ENCODE measurements around the gene TMEM51. TPM values are rescaled to one million over a fixed set of nuclear protein-coding genes. Genes with fewer than 3 reads are reported as not detected.

The TMEM51 gene
- total RNA-seq, 1 experiment from 2014 or later, result 10.4 TPM

DNA sequence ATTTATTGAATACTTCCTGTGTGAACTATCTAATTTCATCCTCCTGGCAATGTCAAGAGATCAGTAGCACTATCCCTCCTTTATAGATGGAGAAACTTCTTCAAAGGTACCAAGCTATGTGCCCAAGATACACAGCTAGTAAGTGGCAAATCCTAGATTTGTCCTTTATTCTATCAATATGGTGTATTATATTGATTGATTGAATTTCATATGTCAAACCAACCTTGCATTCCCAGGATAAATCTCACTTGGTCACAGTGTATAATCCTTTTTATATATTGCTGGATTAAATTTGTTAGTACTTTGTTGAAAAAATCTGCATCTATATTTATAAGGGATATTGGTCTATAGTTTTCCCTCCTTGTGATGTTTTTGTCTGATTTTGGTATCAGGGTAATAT is 48.8 kb upstream of the TMEM51 start:
- ChIA-PET CTCF (interaction anchor here (0.8 kb wide), 1 partner anchor 14 kb away, joined by 3 read pairs; no protein-coding TSS in a partner anchor), POLR2A (interaction anchor here (0.7 kb wide), 1 partner anchor 199 kb away, joined by 3 read pairs; no protein-coding TSS in a partner anchor)
- peaks cover 24% of the 10 kb centered on the region for H3K27me3 Mint-ChIP-seq (ENCODE audit: low read depth)
- H3K36me3 Mint-ChIP-seq, result no peaks in the 10 kb centered on the region
- H3K27ac Mint-ChIP-seq, result no peak overlapping the region
- no peak for DNase-seq (ENCODE audit: low spot score)
- ATAC-seq, result no peak
- no peaks in the 10 kb centered on the region for H3K9me3 Mint-ChIP-seq
- no peak overlapping the region for H3K4me3 Mint-ChIP-seq
- TF ChIP-seq RORB (CRISPR knock-in tag; IDR thresholded peaks at IDR 0.05) (no peak), ZNF423 (CRISPR knock-in tag; IDR thresholded peaks at IDR 0.05) (no peak), NR1H2 (CRISPR knock-in tag; IDR thresholded peaks at IDR 0.05) (no peak), ELF4 (CRISPR knock-in tag; IDR thresholded peaks at IDR 0.05; ENCODE audit: low read depth) (no peak), JAZF1 (CRISPR knock-in tag; IDR thresholded peaks at IDR 0.05) (no peak), ZNF219 (CRISPR knock-in tag; IDR thresholded peaks at IDR 0.05; ENCODE audit: borderline replicate concordance) (no peak), FOXJ3 (CRISPR knock-in tag; IDR thresholded peaks at IDR 0.05; ENCODE audit: borderline replicate concordance) (no peak), NFATC4 (CRISPR knock-in tag; IDR thresholded peaks at IDR 0.05) (no peak), HMGA2 (CRISPR knock-in tag; IDR thresholded peaks at IDR 0.05) (no peak), SOX15 (CRISPR knock-in tag; IDR thresholded peaks at IDR 0.05) (no peak), ZNF138 (CRISPR knock-in tag; conservative IDR thresholded peaks at IDR 0.05) (no peak), SMAD4 (CRISPR knock-in tag; IDR thresholded peaks at IDR 0.05) (no peak)
- TF ChIP-seq, protein P1, sequence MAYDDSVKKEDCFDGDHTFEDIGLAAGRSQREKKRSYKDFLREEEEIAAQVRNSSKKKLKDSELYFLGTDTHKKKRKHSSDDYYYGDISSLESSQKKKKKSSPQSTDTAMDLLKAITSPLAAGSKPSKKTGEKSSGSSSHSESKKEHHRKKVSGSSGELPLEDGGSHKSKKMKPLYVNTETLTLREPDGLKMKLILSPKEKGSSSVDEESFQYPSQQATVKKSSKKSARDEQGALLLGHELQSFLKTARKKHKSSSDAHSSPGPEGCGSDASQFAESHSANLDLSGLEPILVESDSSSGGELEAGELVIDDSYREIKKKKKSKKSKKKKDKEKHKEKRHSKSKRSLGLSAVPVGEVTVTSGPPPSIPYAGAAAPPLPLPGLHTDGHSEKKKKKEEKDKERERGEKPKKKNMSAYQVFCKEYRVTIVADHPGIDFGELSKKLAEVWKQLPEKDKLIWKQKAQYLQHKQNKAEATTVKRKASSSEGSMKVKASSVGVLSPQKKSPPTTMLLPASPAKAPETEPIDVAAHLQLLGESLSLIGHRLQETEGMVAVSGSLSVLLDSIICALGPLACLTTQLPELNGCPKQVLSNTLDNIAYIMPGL (CRISPR knock-in tag; IDR thresholded peaks at IDR 0.05), result no peak
- TF ChIP-seq, protein P2, sequence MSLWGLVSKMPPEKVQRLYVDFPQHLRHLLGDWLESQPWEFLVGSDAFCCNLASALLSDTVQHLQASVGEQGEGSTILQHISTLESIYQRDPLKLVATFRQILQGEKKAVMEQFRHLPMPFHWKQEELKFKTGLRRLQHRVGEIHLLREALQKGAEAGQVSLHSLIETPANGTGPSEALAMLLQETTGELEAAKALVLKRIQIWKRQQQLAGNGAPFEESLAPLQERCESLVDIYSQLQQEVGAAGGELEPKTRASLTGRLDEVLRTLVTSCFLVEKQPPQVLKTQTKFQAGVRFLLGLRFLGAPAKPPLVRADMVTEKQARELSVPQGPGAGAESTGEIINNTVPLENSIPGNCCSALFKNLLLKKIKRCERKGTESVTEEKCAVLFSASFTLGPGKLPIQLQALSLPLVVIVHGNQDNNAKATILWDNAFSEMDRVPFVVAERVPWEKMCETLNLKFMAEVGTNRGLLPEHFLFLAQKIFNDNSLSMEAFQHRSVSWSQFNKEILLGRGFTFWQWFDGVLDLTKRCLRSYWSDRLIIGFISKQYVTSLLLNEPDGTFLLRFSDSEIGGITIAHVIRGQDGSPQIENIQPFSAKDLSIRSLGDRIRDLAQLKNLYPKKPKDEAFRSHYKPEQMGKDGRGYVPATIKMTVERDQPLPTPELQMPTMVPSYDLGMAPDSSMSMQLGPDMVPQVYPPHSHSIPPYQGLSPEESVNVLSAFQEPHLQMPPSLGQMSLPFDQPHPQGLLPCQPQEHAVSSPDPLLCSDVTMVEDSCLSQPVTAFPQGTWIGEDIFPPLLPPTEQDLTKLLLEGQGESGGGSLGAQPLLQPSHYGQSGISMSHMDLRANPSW (CRISPR knock-in tag; conservative IDR thresholded peaks at IDR 0.05; ENCODE audit: low read depth), result no peak
- TF ChIP-seq, protein P3, sequence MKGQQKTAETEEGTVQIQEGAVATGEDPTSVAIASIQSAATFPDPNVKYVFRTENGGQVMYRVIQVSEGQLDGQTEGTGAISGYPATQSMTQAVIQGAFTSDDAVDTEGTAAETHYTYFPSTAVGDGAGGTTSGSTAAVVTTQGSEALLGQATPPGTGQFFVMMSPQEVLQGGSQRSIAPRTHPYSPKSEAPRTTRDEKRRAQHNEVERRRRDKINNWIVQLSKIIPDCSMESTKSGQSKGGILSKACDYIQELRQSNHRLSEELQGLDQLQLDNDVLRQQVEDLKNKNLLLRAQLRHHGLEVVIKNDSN (CRISPR knock-in tag; IDR thresholded peaks at IDR 0.05), result no peak
- TF ChIP-seq, protein P4, sequence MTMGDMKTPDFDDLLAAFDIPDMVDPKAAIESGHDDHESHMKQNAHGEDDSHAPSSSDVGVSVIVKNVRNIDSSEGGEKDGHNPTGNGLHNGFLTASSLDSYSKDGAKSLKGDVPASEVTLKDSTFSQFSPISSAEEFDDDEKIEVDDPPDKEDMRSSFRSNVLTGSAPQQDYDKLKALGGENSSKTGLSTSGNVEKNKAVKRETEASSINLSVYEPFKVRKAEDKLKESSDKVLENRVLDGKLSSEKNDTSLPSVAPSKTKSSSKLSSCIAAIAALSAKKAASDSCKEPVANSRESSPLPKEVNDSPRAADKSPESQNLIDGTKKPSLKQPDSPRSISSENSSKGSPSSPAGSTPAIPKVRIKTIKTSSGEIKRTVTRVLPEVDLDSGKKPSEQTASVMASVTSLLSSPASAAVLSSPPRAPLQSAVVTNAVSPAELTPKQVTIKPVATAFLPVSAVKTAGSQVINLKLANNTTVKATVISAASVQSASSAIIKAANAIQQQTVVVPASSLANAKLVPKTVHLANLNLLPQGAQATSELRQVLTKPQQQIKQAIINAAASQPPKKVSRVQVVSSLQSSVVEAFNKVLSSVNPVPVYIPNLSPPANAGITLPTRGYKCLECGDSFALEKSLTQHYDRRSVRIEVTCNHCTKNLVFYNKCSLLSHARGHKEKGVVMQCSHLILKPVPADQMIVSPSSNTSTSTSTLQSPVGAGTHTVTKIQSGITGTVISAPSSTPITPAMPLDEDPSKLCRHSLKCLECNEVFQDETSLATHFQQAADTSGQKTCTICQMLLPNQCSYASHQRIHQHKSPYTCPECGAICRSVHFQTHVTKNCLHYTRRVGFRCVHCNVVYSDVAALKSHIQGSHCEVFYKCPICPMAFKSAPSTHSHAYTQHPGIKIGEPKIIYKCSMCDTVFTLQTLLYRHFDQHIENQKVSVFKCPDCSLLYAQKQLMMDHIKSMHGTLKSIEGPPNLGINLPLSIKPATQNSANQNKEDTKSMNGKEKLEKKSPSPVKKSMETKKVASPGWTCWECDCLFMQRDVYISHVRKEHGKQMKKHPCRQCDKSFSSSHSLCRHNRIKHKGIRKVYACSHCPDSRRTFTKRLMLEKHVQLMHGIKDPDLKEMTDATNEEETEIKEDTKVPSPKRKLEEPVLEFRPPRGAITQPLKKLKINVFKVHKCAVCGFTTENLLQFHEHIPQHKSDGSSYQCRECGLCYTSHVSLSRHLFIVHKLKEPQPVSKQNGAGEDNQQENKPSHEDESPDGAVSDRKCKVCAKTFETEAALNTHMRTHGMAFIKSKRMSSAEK (CRISPR knock-in tag; IDR thresholded peaks at IDR 0.05; ENCODE audit: borderline replicate concordance), result no peak
- TF ChIP-seq, protein P5, sequence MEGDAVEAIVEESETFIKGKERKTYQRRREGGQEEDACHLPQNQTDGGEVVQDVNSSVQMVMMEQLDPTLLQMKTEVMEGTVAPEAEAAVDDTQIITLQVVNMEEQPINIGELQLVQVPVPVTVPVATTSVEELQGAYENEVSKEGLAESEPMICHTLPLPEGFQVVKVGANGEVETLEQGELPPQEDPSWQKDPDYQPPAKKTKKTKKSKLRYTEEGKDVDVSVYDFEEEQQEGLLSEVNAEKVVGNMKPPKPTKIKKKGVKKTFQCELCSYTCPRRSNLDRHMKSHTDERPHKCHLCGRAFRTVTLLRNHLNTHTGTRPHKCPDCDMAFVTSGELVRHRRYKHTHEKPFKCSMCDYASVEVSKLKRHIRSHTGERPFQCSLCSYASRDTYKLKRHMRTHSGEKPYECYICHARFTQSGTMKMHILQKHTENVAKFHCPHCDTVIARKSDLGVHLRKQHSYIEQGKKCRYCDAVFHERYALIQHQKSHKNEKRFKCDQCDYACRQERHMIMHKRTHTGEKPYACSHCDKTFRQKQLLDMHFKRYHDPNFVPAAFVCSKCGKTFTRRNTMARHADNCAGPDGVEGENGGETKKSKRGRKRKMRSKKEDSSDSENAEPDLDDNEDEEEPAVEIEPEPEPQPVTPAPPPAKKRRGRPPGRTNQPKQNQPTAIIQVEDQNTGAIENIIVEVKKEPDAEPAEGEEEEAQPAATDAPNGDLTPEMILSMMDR (IDR thresholded peaks at IDR 0.05), result no peak
- TF ChIP-seq, protein P6, sequence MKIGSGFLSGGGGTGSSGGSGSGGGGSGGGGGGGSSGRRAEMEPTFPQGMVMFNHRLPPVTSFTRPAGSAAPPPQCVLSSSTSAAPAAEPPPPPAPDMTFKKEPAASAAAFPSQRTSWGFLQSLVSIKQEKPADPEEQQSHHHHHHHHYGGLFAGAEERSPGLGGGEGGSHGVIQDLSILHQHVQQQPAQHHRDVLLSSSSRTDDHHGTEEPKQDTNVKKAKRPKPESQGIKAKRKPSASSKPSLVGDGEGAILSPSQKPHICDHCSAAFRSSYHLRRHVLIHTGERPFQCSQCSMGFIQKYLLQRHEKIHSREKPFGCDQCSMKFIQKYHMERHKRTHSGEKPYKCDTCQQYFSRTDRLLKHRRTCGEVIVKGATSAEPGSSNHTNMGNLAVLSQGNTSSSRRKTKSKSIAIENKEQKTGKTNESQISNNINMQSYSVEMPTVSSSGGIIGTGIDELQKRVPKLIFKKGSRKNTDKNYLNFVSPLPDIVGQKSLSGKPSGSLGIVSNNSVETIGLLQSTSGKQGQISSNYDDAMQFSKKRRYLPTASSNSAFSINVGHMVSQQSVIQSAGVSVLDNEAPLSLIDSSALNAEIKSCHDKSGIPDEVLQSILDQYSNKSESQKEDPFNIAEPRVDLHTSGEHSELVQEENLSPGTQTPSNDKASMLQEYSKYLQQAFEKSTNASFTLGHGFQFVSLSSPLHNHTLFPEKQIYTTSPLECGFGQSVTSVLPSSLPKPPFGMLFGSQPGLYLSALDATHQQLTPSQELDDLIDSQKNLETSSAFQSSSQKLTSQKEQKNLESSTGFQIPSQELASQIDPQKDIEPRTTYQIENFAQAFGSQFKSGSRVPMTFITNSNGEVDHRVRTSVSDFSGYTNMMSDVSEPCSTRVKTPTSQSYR (CRISPR knock-in tag; IDR thresholded peaks at IDR 0.05), result no peak
- peaks cover 38% of the 10 kb centered on the region for H3K4me1 Mint-ChIP-seq
